Mammary epithelial cell (primary cell): ENCODE measurements around the gene GADL1.

Experiments used
- EZH2 ChIP-seq: IDR thresholded peaks from 2 replicates; pipeline ENCODE4 v1.6.1; 2012; ENCODE audit warnings: low read length, inconsistent platforms, borderline replicate concordance
- TF ChIP-seq, protein P1 (sequence below), 2 donors: IDR thresholded peaks in 1 of 2; conservative IDR thresholded peaks in 1 of 2; 2 replicates each; pipeline ENCODE4 v1.5.1; 2011 to 2012; ENCODE audit warnings: inconsistent platforms in 2 of 2, low read length in 2 of 2, mild to moderate bottlenecking in 2 of 2, control low read depth in 1 of 2, low read depth in 1 of 2; ENCODE audit not compliant: insufficient read depth in 1 of 2; ENCODE audit errors: extremely low read depth in 1 of 2

DNA sequence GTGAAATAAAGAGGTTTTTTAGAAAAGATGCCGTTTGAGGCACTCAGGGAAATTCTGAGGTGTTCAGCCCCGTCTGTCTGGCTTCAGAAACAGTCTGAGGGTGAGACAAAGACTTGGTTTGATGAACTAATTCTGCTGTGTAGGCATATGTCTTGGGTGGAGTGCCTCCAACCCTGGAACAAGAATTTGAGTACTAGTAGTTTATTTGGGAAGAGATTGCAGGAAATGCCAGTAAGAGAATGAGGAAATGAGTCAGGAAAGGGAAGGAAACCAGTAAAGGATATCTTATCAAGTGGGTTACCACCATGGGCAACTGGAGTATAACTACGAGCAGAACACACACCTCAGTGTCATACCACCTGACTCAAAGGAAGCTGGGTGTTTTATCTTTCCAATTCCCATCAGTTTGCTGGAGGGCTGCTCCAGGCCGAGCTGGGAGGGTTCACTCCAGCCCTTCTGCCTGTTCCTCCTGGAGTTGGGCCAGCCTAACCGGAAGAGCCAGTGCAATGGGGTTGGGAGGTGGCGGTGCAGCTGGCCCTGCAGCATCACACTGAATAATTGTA lies 212.7 kb downstream of the GADL1 start:
- TF ChIP-seq, protein P1, sequence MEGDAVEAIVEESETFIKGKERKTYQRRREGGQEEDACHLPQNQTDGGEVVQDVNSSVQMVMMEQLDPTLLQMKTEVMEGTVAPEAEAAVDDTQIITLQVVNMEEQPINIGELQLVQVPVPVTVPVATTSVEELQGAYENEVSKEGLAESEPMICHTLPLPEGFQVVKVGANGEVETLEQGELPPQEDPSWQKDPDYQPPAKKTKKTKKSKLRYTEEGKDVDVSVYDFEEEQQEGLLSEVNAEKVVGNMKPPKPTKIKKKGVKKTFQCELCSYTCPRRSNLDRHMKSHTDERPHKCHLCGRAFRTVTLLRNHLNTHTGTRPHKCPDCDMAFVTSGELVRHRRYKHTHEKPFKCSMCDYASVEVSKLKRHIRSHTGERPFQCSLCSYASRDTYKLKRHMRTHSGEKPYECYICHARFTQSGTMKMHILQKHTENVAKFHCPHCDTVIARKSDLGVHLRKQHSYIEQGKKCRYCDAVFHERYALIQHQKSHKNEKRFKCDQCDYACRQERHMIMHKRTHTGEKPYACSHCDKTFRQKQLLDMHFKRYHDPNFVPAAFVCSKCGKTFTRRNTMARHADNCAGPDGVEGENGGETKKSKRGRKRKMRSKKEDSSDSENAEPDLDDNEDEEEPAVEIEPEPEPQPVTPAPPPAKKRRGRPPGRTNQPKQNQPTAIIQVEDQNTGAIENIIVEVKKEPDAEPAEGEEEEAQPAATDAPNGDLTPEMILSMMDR (conservative IDR thresholded peaks at IDR 0.05 in 1 of 2, IDR thresholded peaks at IDR 0.05 in 1 of 2; ENCODE audit: extremely low read depth in 1 of 2, insufficient read depth in 1 of 2, low read depth in 1 of 2, low read length in 2 of 2) = no peak
- no peak for TF ChIP-seq EZH2
